GOT3 (cell line): ENCODE results near the gene KCNJ12.

Experiments used
- DNase-seq: peaks from one replicate; lab custom pipeline; 2025; ENCODE audit warnings: mixed read lengths; lab: John Stamatoyannopoulos, UW

Gene KCNJ12

DNA sequence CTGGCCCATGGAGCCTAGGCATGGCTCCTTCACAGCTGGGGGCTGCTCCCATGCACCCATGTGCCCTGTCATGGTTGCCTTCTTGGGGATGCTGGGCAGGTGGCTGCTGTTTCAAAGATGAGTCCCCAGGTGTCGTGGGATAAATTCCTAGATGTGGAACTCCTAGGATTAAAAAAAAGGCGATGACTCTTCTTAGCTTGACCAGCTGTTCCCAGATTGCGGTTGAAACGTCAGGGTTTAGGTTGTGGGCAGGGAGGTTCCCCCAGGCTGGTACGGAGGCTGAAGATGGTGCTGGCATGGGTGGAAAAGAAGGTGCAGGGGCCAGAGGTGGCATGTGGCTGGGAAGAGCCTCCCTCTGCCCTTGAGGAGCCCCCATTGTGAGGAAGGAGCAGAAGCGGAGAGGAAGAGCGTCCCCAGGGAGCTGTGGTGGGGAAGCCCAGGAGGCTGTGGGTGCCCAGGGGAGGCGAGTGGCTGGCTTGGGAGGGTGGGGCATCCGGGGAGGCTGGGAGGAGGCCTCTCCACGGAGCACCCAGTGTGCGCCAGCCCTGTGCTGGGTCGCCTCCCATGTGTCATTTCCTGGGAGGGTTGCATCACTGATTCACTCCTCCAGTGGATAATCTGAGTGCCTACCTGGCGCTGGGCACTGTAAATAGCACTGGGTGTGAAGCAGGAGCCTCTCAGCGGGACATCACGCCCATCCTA is 7.5 kb upstream of the KCNJ12 start:
- DNase-seq: no peak

DNA sequence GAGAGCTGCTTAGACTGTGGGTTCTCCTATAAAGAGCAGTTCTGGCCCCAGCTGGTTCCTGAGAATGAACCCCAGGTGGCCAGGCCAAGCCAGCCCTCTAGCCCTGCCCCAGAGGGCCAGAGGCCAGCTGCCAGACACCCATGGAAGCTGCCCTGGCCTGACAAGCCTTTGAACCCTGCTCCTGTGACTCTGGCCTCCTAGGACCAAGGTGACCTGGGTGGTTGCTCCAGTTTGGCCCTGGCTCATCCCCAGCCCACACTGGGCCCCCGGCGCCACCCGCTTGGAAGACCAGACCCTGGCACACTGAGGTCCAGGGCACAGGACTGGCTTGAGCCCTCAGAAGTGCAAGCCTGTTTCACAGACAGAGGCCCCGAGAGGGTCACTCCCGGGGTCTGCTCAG is 6.8 kb upstream of the KCNJ12 start:
- no peak for DNase-seq

DNA sequence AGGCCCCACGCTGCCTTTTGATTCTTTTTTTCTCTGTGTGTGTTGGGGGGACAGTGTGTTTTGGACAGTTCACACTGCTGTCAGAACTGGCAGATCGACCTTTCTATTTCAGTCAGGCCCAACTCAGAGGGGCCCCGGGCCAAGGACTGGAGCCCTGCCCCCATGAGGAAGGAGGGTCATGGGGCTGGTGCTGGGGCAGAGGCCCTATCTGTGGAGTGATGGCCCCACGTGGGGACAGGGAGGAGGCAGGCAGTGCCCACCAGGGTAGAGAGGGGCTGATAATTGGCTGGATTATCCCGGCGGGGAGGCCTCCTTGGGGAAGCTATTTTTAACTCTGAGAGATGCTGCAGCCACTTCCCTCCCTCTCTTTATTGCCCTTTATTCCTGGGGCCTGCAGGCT is 5.7 kb upstream of the KCNJ12 start:
- DNase-seq: no peak

DNA sequence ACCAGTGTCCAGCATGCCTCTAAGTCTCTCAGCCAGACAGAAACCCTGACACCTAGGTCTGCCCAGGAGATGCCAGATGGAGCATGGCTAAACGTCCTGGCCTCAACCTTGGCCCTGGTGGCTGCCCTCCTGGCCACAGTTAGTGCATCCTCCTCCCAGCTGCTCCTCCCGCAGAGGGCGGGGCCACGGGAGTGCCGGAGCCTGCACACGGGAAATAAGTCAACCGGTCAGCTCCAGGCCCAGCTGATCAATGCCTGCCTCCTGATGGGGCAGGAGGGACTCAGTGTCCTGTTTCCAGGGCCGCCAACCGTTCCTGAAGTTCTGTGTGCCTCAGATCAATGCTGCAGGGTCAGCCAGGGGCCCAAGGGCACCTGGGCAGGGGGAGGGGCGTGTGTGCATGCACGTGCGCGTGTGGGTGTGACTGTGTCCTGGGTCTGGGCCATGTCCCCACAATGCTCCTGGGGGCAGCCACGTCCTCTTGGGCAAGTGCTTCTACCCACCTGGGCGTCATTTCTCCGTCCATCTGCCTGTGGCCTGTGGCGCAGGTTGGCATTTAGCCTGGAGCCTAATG is 4.6 kb upstream of the KCNJ12 start:
- no peak for DNase-seq

- DNase-seq: no peak
These were observed 3.8 kb upstream of the KCNJ12 start for GRCh38 chr17:21372256-21372954.

GRCh38 chr17:21373036-21373435 is 3.1 kb upstream of the KCNJ12 start:
- no peak for DNase-seq

DNA sequence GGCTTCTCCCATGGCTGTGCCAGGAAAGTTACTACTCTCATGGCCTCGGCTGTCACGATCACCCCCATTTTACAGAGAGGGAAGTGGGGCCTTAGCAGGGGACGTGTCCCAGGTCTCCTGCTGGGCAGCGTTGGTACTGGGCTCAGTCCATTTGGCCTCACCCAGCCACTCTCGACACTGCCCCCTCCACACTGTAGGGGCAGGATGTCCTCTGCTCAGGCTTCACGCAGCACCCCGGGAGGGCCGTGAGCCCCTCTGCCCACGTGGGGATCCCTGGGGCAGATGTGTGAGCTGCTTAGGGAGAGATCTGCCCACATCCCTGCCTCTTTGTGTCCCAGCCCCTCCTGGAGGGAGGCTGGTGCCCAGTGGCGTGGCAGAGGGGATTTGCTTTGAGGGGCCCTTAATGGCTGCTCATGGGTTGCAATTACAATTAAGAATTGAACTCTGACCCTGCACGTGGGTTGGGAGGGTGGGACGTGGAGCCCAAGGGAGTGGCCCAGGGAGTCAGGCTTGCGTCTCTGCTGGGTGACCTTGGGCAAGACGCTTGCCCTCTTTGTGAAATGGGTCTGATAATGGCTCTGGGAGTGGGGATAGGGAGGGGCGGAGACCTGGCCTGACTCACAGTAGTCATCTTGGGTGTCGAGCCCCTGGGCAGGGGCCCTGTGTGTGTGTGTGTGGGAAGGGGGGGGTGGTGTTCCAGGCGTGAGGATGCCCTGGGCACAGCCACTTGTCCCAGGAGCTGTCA is 2.3 kb upstream of the KCNJ12 start:
- DNase-seq: no peak

GRCh38 chr17:21374441-21375161 is 1.6 kb upstream of the KCNJ12 start:
- DNase-seq: no peak

GRCh38 chr17:21375162-21375560 is 996 bp upstream of the KCNJ12 start:
- no peak for DNase-seq

GRCh38 chr17:21375757-21376080 is 438 bp upstream of the KCNJ12 start:
- no peak for DNase-seq

GRCh38 chr17:21376759-21377690 is 868 bp downstream of the KCNJ12 start:
- no peak for DNase-seq

GRCh38 chr17:21377705-21378396 is 1.7 kb downstream of the KCNJ12 start:
- DNase-seq: no peak

GRCh38 chr17:21378553-21378952 is 2.4 kb downstream of the KCNJ12 start:
- no peak for DNase-seq

DNA sequence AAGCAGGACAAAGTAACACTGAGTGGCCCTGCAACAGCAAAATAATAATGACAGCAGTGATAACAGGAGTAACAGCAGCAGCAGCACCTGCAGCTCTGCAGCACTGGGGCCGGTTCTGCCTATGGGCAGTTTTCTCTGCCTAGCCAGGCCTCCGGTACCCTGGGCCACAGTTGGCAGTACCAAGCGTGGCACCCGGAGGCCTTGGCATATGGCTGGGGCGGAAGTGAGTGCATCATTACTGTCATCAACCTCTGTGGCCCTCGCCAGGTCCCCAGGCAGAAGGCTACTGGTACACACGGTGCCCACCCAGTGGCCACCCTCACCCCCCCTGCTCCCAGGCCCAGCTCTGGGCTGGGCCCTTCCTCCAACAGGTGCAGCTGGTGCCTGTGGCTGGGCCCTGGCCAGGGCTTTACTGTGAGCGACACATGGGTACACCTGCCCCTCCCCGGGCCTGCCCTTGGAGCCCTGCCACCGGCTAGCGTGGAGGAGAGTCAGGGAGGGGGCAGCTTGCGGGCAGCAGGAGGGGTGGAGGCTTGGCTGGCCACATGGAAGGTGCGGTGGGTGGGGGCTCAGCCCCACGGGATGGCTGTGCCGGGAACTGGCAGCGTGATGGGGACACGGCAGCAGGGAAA is 3.0 kb downstream of the KCNJ12 start:
- DNase-seq: no peak

GRCh38 chr17:21380659-21381058 is 4.5 kb downstream of the KCNJ12 start:
- DNase-seq: no peak

GRCh38 chr17:21381076-21381706 is 5.0 kb downstream of the KCNJ12 start:
- no peak for DNase-seq

DNA sequence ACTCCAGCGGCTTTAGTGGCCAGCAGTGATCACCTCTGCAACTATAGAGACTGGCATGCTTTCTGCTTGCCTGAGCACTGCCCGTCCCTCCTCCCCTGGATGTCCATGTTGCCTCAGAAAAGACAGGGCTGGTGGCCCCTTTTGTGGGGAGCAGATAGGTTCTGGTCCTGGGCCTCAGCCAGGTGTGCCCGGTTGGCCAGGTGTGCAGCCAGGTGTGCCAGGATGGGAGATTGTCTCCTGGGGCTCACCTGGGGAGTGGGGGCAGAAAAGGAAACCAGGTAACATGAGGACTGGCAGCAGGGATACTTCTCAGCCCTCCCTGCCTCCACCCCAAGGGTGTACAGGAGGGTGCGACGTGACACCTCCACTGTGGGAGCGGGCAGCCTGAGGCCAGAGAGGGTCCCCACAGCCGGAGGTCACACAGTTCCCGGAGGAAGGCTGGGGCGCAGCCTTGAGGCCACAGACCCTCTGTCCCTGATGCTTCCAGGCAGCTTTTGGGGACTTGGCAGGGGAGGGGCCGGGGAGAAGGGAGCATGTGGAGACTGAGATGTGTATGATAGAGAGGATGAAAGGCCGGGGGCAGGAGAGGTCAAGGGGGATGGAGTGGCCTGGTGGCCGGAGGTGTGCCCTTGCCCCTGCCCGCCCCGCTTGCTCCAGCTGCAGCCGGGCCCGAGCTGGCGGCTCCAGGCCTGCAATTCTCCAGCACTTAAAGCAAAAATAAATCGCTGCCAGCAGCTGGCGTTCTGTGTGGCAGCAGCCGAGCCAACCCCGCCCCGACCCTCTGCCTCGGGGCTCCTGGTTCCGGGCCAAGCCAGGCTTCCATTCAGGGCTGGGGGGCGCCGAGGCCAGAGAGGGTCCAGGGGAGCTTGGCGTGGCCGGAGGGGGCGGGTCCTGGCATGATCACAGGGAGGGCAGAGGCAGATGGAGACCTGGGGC is 6.7 kb downstream of the KCNJ12 start:
- no peak for DNase-seq

DNA sequence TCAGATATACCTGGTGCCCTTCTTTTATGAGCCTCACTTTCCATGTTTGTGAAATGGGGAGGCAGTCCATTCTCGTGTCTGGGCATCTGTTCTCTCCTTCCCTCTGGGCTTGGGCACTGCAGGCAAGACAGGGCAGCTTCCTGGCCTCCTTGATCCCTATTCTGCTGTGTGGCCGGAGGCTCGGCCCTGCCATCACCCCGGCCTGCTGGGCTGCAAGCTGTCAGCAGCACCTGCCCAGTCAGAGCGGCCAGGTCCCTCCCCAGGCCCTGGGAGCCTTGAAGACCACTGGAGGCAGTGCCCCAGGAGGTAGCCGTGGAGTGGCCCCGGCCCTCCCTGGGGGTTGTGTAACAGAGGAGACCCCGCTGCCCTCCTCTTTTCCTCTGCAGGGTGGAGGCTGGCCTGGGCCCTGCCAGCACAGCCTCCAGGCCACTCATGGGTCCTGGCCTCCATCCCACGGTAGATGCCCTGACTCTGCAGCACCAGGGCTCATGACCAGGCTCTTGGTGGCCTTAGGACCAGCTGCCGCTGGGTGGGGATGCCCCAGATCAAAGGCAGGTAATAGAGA is 9.2 kb downstream of the KCNJ12 start:
- DNase-seq: no peak
